ENCODE results near the gene PARD6G. TPM values are rescaled to one million over a fixed set of nuclear protein-coding genes. Genes with fewer than 3 reads are reported as not detected.

PARD6G gene
- total and polyA plus RNA-seq, 2 experiments from 2014 or later, result 6.9 to 18.5 TPM

- Histone ChIP-seq H3K27ac (ENCODE audit: low read depth) (no peak overlapping the region), H3K4me3 (no peak overlapping the region), H2AFZ (no peak overlapping the region), H3K4me1 (ENCODE audit: insufficient read depth) (no peaks in the 10 kb centered on the region), H3K4me2 (no peak overlapping the region), H3K79me2 (replicated peaks; ENCODE audit: insufficient read depth) (peaks cover 25% of the 10 kb centered on the region; the same call in 1 of the 2 replicates), H4K20me1 (replicated peaks; ENCODE audit: insufficient read depth) (0 out of 2 replicates have a peak, but pooled peaks cover 7% of the 10 kb centered on the region), H3K9me2 (ENCODE audit: insufficient read depth) (no peaks in the 10 kb centered on the region), H3K36me3 (ENCODE audit: insufficient read depth) (no peaks in the 10 kb centered on the region), H3K27me3 (ENCODE audit: insufficient read depth) (no peaks in the 10 kb centered on the region), H3F3A (replicated peaks; ENCODE audit: low read depth) (no peaks in the 10 kb centered on the region)
- DNase-seq (ENCODE audit: low spot score) (no peak), ATAC-seq (no peak)
- H3K27ac Mint-ChIP-seq, result no peak overlapping the region
- TF ChIP-seq CTCF (conservative IDR thresholded peaks at IDR 0.05; ENCODE audit: low read depth in 2 of 2) (no peak), POLR2AphosphoS5 (IDR thresholded peaks at IDR 0.05; ENCODE audit: low read depth) (no peak), ZNF114 (CRISPR knock-in tag; IDR thresholded peaks at IDR 0.05) (no peak), NANOG (IDR thresholded peaks at IDR 0.05; ENCODE audit: borderline replicate concordance) (no peak), EZH2phosphoT487 (IDR thresholded peaks at IDR 0.05; ENCODE audit: unreplicated experiment) (no peak), ZNF331 (CRISPR knock-in tag; IDR thresholded peaks at IDR 0.05; ENCODE audit: low read depth) (no peak), STAT1 (IDR thresholded peaks at IDR 0.05; ENCODE audit: unreplicated experiment) (no peak), EZH2 (IDR thresholded peaks at IDR 0.05; ENCODE audit: low read depth, unreplicated experiment) (no peak), JUNB (IDR thresholded peaks at IDR 0.05; ENCODE audit: unreplicated experiment) (no peak), CREB1 (CRISPR knock-in tag; IDR thresholded peaks at IDR 0.05; ENCODE audit: low read depth) (no peak)
- TF ChIP-seq, protein P1, sequence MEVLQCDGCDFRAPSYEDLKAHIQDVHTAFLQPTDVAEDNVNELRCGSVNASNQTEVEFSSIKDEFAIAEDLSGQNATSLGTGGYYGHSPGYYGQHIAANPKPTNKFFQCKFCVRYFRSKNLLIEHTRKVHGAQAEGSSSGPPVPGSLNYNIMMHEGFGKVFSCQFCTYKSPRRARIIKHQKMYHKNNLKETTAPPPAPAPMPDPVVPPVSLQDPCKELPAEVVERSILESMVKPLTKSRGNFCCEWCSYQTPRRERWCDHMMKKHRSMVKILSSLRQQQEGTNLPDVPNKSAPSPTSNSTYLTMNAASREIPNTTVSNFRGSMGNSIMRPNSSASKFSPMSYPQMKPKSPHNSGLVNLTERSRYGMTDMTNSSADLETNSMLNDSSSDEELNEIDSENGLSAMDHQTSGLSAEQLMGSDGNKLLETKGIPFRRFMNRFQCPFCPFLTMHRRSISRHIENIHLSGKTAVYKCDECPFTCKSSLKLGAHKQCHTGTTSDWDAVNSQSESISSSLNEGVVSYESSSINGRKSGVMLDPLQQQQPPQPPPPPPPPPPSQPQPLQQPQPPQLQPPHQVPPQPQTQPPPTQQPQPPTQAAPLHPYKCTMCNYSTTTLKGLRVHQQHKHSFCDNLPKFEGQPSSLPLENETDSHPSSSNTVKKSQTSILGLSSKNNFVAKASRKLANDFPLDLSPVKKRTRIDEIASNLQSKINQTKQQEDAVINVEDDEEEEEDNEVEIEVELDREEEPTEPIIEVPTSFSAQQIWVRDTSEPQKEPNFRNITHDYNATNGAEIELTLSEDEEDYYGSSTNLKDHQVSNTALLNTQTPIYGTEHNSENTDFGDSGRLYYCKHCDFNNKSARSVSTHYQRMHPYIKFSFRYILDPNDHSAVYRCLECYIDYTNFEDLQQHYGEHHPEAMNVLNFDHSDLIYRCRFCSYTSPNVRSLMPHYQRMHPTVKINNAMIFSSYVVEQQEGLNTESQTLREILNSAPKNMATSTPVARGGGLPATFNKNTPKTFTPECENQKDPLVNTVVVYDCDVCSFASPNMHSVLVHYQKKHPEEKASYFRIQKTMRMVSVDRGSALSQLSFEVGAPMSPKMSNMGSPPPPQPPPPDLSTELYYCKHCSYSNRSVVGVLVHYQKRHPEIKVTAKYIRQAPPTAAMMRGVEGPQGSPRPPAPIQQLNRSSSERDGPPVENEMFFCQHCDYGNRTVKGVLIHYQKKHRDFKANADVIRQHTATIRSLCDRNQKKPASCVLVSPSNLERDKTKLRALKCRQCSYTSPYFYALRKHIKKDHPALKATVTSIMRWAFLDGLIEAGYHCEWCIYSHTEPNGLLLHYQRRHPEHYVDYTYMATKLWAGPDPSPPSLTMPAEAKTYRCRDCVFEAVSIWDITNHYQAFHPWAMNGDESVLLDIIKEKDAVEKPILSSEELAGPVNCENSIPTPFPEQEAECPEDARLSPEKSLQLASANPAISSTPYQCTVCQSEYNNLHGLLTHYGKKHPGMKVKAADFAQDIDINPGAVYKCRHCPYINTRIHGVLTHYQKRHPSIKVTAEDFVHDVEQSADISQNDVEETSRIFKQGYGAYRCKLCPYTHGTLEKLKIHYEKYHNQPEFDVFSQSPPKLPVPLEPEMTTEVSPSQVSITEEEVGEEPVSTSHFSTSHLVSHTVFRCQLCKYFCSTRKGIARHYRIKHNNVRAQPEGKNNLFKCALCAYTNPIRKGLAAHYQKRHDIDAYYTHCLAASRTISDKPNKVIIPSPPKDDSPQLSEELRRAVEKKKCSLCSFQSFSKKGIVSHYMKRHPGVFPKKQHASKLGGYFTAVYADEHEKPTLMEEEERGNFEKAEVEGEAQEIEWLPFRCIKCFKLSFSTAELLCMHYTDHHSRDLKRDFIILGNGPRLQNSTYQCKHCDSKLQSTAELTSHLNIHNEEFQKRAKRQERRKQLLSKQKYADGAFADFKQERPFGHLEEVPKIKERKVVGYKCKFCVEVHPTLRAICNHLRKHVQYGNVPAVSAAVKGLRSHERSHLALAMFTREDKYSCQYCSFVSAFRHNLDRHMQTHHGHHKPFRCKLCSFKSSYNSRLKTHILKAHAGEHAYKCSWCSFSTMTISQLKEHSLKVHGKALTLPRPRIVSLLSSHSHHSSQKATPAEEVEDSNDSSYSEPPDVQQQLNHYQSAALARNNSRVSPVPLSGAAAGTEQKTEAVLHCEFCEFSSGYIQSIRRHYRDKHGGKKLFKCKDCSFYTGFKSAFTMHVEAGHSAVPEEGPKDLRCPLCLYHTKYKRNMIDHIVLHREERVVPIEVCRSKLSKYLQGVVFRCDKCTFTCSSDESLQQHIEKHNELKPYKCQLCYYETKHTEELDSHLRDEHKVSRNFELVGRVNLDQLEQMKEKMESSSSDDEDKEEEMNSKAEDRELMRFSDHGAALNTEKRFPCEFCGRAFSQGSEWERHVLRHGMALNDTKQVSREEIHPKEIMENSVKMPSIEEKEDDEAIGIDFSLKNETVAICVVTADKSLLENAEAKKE (CRISPR knock-in tag; IDR thresholded peaks at IDR 0.05), result no peak
- TF ChIP-seq, protein P2, sequence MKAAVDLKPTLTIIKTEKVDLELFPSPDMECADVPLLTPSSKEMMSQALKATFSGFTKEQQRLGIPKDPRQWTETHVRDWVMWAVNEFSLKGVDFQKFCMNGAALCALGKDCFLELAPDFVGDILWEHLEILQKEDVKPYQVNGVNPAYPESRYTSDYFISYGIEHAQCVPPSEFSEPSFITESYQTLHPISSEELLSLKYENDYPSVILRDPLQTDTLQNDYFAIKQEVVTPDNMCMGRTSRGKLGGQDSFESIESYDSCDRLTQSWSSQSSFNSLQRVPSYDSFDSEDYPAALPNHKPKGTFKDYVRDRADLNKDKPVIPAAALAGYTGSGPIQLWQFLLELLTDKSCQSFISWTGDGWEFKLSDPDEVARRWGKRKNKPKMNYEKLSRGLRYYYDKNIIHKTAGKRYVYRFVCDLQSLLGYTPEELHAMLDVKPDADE (IDR thresholded peaks at IDR 0.05), result no peak
- TF ChIP-seq, protein P3, sequence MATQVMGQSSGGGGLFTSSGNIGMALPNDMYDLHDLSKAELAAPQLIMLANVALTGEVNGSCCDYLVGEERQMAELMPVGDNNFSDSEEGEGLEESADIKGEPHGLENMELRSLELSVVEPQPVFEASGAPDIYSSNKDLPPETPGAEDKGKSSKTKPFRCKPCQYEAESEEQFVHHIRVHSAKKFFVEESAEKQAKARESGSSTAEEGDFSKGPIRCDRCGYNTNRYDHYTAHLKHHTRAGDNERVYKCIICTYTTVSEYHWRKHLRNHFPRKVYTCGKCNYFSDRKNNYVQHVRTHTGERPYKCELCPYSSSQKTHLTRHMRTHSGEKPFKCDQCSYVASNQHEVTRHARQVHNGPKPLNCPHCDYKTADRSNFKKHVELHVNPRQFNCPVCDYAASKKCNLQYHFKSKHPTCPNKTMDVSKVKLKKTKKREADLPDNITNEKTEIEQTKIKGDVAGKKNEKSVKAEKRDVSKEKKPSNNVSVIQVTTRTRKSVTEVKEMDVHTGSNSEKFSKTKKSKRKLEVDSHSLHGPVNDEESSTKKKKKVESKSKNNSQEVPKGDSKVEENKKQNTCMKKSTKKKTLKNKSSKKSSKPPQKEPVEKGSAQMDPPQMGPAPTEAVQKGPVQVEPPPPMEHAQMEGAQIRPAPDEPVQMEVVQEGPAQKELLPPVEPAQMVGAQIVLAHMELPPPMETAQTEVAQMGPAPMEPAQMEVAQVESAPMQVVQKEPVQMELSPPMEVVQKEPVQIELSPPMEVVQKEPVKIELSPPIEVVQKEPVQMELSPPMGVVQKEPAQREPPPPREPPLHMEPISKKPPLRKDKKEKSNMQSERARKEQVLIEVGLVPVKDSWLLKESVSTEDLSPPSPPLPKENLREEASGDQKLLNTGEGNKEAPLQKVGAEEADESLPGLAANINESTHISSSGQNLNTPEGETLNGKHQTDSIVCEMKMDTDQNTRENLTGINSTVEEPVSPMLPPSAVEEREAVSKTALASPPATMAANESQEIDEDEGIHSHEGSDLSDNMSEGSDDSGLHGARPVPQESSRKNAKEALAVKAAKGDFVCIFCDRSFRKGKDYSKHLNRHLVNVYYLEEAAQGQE (IDR thresholded peaks at IDR 0.05; ENCODE audit: unreplicated experiment), result no peak
- H3K9me3 Mint-ChIP-seq, result peaks cover 9% of the 10 kb centered on the region; the same call in 1 of the 3 replicates
- no peak overlapping the region for H3K4me3 Mint-ChIP-seq
- H3K4me1 Mint-ChIP-seq, result peaks cover 2% of the 10 kb centered on the region; the same call in 1 of the 3 replicates
- peaks cover 8% of the 10 kb centered on the region for H3K27me3 Mint-ChIP-seq (ENCODE audit: insufficient read depth, low read depth, poor library complexity)
- H3K36me3 Mint-ChIP-seq (ENCODE audit: low read depth), result 0 out of 3 replicates have a peak, but pooled peaks cover 3% of the 10 kb centered on the region
Observed at GRCh38 chr18:80233899-80234298, 13.4 kb downstream of the PARD6G start.
